T-cell (primary cell): ENCODE data around the gene GRB2. TPM values are rescaled to one million over a fixed set of nuclear protein-coding genes. Genes with fewer than 3 reads are reported as not detected.
"Not testable (repeated sequence)": the region's sequence is repeated elsewhere in the genome, so short reads cannot be mapped to it uniquely, and the experiment has no call there.

Source experiments
- ATAC-seq, 4 experiments: fragments of 200-7000 bp in 3 of 4; fragments of 150-1000 bp in 1 of 4; cut with Tn5 transposase; replicated peaks in 1 of 4; 1 replicate in 3 of 4; 2 replicates in 1 of 4; pipeline ENCODE4 v1.10.0; 2021; ENCODE audit warnings: moderate library complexity in 3 of 4, mild to moderate bottlenecking in 2 of 4, moderate number of reproducible peaks in 1 of 4
- CTCF ChIA-PET, 2 donors: fragments of 300-600 bp; sonication (Branson Sonifier 250); formaldehyde crosslinking; loops; one replicate each; lab custom pipeline; 2022; ENCODE audit warnings: antibody characterized with exemption in 2 of 2; lab: Charles Lee
- POLR2A ChIA-PET, 2 donors: fragments of 300-600 bp; sonication (Branson Sonifier 250); formaldehyde crosslinking; loops; one replicate each; lab custom pipeline; 2022; ENCODE audit warnings: antibody characterized with exemption in 2 of 2; lab: Charles Lee
- DNase-seq, 35 experiments: peaks; one replicate each; pipeline versions ENCODE4 v3.0.0 to v3.0.0-alpha.2; 2013 to 2023
- H3K27ac ChIP-seq: one replicate; pipeline ENCODE4 v1.5.1; 2013; ENCODE audit warnings: low read length
- H3K27me3 ChIP-seq, 2 experiments: replicated peaks in 1 of 2; 1 replicate in 1 of 2; 2 replicates in 1 of 2; pipeline versions ENCODE4 v1.6.1 to v1.7.0; 2013; ENCODE audit warnings: low read length in 1 of 2, mixed read lengths in 1 of 2; ENCODE audit not compliant: control insufficient read depth in 2 of 2, insufficient read depth in 2 of 2; ENCODE audit errors: extremely low read depth in 1 of 2
- H3K36me3 ChIP-seq, 2 donors: 1 replicate in 1 of 2; 2 replicates in 1 of 2; pipeline versions ENCODE4 v1.6.1 to v1.7.0; 2013; ENCODE audit warnings: low read length in 1 of 2; ENCODE audit not compliant: control insufficient read depth in 2 of 2, insufficient read depth in 1 of 2; ENCODE audit errors: extremely low read depth in 1 of 2
- H3K4me1 ChIP-seq, 2 experiments: 1 replicate in 1 of 2; 2 replicates in 1 of 2; pipeline versions ENCODE4 v1.6.1 to v1.7.0; 2013; ENCODE audit warnings: low read length in 2 of 2, mixed read lengths in 1 of 2; ENCODE audit not compliant: insufficient read depth in 2 of 2, control insufficient read depth in 1 of 2; ENCODE audit errors: extremely low read depth in 1 of 2
- H3K4me3 ChIP-seq, 2 donors: 1 replicate in 1 of 2; 2 replicates in 1 of 2; pipeline versions ENCODE4 v1.5.1 to v1.7.0; 2013; ENCODE audit warnings: mild to moderate bottlenecking in 2 of 2, low read length in 1 of 2, moderate library complexity in 1 of 2; ENCODE audit not compliant: control insufficient read depth in 1 of 2; ENCODE audit errors: extremely low read depth in 1 of 2
- H3K9me3 ChIP-seq: 2 replicates; pipeline ENCODE4 v1.7.0; 2013
- H3K27ac Mint-ChIP-seq, 2 donors: one replicate each; pipeline ENCODE4 v1.8.0; 2020 to 2021; ENCODE audit warnings: mild to moderate bottlenecking in 2 of 2, mixed read lengths in 2 of 2
- H3K27me3 Mint-ChIP-seq, 2 donors: one replicate each; pipeline ENCODE4 v1.8.0; 2021 to 2022; ENCODE audit warnings: mixed read lengths in 2 of 2
- H3K36me3 Mint-ChIP-seq: one replicate; pipeline ENCODE4 v1.8.0; 2021; ENCODE audit warnings: mixed read lengths
- H3K4me1 Mint-ChIP-seq, 3 donors: one replicate each; pipeline ENCODE4 v1.8.0; 2020 to 2022; ENCODE audit warnings: mixed read lengths in 3 of 3, mild to moderate bottlenecking in 1 of 3
- H3K4me3 Mint-ChIP-seq, 3 donors: one replicate each; pipeline ENCODE4 v1.8.0; 2020 to 2022; ENCODE audit warnings: mild to moderate bottlenecking in 3 of 3, mixed read lengths in 3 of 3, moderate library complexity in 3 of 3
- H3K9me3 Mint-ChIP-seq, 3 donors: one replicate each; pipeline ENCODE4 v1.8.0; 2020 to 2022; ENCODE audit warnings: mixed read lengths in 3 of 3
- WGBS: methylation state at CpG from one replicate; pipeline ENCODE4 v1.1.5; 2013; ENCODE audit warnings: missing lambda C conversion rate; ENCODE audit not compliant: insufficient coverage; 5-methylcytosine and 5-hydroxymethylcytosine counted together
- total RNA-seq, 35 experiments: library from RNA in 6 of 35; stranded (reverse) in 6 of 35; fragments of 120-200 nt in 1 of 35; gene quantifications; one replicate each; pipeline versions ENCODE4 v1.2.1 to v1.2.4 and lab custom pipeline; 2013 to 2026

Gene GRB2
- total RNA-seq (100 to 1,000 TPM; 103 to 133 (median 130) TPM), total RNA-seq (lab: John Stamatoyannopoulos, UW) (114 to 240 (median 165) reads per million in 29 experiments)
- total RNA-seq (2013), result 95.5 TPM

DNA sequence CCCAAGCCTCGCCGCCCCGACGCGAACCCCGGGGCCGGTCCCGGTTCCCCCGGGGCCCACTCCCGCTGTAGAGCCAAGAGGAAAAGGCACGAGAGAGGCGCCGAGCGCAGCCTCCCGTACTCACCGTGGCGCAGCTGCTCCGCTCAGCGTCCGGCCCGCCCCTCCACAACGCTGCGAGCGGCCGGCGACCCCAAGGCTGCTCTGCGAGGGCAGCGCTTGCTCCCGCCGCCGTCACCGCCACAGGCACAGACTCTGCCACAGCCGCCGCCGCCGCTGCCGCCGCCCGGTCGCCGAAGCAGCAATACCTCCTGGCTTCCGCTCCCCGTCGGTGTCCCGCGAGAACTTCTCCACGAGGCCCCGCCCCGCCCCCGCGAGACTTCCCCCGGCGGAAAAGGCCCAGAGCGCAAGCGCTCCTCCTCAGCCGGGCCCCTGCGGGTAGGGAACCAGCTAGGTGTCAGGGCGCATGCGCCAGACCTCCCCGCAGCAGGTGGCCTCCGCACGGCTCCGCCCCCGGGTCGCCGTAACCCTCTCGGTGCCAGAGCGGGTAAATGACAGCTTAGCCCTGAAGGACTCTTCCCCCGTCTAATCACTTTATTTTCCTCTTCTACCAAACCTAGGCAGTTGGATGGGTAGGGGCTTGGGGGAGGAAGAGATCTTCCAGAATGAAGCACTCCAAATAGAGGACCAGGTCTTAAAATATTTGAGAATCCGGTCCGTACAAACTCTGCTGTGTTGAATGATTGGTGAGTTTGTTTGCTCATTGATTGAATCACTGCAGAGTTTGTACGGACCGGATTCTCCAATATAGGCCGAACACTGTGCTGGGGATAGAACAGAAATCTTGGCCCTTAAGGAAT is at the start of gene GRB2:
GRB2 (minus strand) TSS at position 314 of the 857 bp plus-strand sequence. CDS start 12,050 bp downstream, outside the sequence.
- no peaks in the 10 kb centered on the region for H3K27me3 ChIP-seq
- peak within 1 kb of the TSS; percentile 93 to 94 for H3K27ac Mint-ChIP-seq
- H3K27me3 Mint-ChIP-seq, result peaks cover 0 to 2% of the 10 kb centered on the region in 2 donors
- CTCF ChIA-PET, result interaction anchor here in 1 of 2 donors (0.5 to 3.1 kb wide), 12 partner anchors 9 to 279 kb away, joined by 3 to 17 read pairs (median 4); partner anchors contain the start of genes NUP85, SLC25A19 and TSEN54
- POLR2A ChIA-PET, result interaction anchor here (0.5 to 1.0 kb wide), 7 partner anchors 12 to 144 kb away, joined by 3 to 15 read pairs (median 3); partner anchors contain the start of genes MRPS7 (in 1 of the 2), SLC25A19 (in 1 of the 2) and TMEM94 (in 1 of the 2)
- H3K4me3 ChIP-seq, result peak within 1 kb of the TSS; percentile 98 to 100
- H3K9me3 ChIP-seq, result no peaks in the 10 kb centered on the region
- H3K36me3 Mint-ChIP-seq, result peaks cover 3% of the 10 kb centered on the region
- H3K9me3 Mint-ChIP-seq, result no peaks in the 10 kb centered on the region
- DNase-seq (peak; percentile 99 to 100 (median 99)), ATAC-seq (peak; percentile 82 to 92 (median 88))
- no peaks in the 10 kb centered on the region for H3K36me3 ChIP-seq
- H3K27ac ChIP-seq, result peak within 1 kb of the TSS; percentile 80
- WGBS, result under 1% methylated on average over 60 of the region's 74 CpGs
- peak within 1 kb of the TSS; percentile 93 to 98 (median 97) for H3K4me3 Mint-ChIP-seq
- H3K4me1 ChIP-seq, result peaks cover 25 to 29% of the 10 kb centered on the region in 2 experiments
- peaks cover 43 to 50% (median 46%) of the 10 kb centered on the region in 3 donors for H3K4me1 Mint-ChIP-seq

DNA sequence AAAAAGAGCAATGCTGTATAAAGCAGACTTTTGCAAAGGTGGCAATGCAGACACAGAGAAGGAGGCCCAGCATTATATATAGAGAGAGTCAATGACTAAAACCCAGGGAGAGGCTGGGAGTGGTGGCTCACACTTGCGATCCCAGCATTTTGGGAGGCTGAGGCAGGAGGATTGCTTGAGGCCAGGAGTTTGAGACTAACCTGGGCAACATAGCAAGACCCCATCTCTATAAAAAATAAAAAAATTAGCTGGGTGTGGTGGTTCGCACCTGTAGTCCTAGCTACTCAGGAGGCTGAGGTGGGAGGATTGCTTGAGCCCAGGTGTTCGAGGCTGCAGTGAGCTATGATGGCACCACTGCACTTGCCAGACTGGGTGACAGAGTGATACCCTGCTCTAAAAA is 49.2 kb upstream of the GRB2 start:
- WGBS, result no CpG with 5 or more reads among the region's 3 CpGs
- H3K27me3 ChIP-seq, H3K27ac ChIP-seq, H3K36me3 ChIP-seq, H3K4me3 Mint-ChIP-seq, H3K9me3 Mint-ChIP-seq, ATAC-seq, H3K27me3 Mint-ChIP-seq, H3K4me3 ChIP-seq, DNase-seq, H3K36me3 Mint-ChIP-seq, H3K9me3 ChIP-seq, CTCF ChIA-PET, H3K27ac Mint-ChIP-seq, POLR2A ChIA-PET: not testable (repeated sequence)
- H3K4me1 ChIP-seq, result peaks cover 13 to 18% of the 10 kb centered on the region in 2 experiments
- peaks cover 26 to 32% (median 28%) of the 10 kb centered on the region in 3 donors for H3K4me1 Mint-ChIP-seq

DNA sequence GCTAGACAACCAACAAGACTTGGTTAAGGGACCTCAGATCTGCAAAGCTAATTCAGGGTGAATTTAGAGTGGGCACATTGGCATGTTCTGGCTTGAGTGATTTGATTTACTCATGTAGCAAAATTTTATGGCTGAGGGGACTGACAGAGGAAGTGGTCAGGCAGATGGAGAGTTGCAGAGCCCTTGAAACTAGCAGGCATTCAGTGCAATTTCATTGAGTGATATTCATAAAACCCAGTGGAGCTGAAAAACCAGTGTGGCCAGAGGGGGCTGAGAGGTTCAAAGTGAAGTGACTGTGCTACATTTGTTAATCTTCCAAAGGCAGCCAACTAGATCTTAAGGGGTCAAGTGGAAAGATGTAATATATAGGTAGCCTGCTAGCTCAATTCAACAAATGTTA is 48.7 kb upstream of the GRB2 start:
- H3K4me3 Mint-ChIP-seq, result peak overlapping the region in 1 of 3 donors; percentile 4
- Histone ChIP-seq H3K27ac (no peak overlapping the region), H3K4me3 (no peak overlapping the region), H3K36me3 (no peaks in the 10 kb centered on the region), H3K4me1 (peaks cover 13 to 18% of the 10 kb centered on the region in 2 experiments), H3K9me3 (no peaks in the 10 kb centered on the region), H3K27me3 (no peaks in the 10 kb centered on the region)
- no peaks in the 10 kb centered on the region for H3K36me3 Mint-ChIP-seq
- H3K4me1 Mint-ChIP-seq, result peaks cover 22 to 27% (median 24%) of the 10 kb centered on the region in 3 donors
- ChIA-PET CTCF (interaction anchor here in 1 of 2 donors (0.7 kb wide), 1 partner anchor 11 kb away, joined by 3 read pairs; no protein-coding TSS in a partner anchor), POLR2A (interaction anchor here in 1 of 2 donors (0.5 kb wide), 1 partner anchor 11 kb away, joined by 6 read pairs; no protein-coding TSS in a partner anchor)
- no peaks in the 10 kb centered on the region for H3K9me3 Mint-ChIP-seq
- DNase-seq (no peak), ATAC-seq (no peak)
- H3K27ac Mint-ChIP-seq, result peak overlapping the region in 1 of 2 donors; percentile 17
- H3K27me3 Mint-ChIP-seq, result no peaks in the 10 kb centered on the region

DNA sequence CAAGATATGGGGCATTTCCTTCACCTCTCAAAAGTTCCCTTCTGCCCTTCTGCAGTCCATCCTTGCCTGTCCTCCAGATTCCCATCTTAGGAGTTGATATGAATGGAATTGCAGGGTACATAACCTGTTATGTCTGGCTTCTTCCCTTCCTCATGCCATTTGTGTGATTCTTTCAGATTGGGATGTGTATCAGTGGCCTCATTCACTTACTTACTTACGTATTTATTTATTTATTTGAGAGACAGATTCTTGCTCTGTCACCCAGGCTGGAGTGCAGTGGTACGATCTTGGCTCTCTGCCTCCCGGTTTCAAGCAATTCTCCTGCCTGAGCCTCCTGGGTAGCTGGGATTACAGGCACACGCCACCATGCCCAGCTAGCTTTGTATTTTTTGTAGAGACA is 44.8 kb upstream of the GRB2 start:
- Mint-ChIP-seq H3K27ac (no peak overlapping the region), H3K4me1 (no peaks in the 10 kb centered on the region), H3K9me3 (no peaks in the 10 kb centered on the region), H3K27me3 (no peaks in the 10 kb centered on the region), H3K36me3 (no peaks in the 10 kb centered on the region), H3K4me3 (no peak overlapping the region)
- 83% methylated on average over 3 of the region's 4 CpGs for WGBS
- Histone ChIP-seq H3K36me3 (no peaks in the 10 kb centered on the region), H3K27ac (no peak overlapping the region), H3K4me1 (no peaks in the 10 kb centered on the region), H3K27me3 (no peaks in the 10 kb centered on the region), H3K4me3 (no peak overlapping the region), H3K9me3 (no peaks in the 10 kb centered on the region)
- POLR2A ChIA-PET, result no interaction called here
- DNase-seq, result no peak
- CTCF ChIA-PET, result no interaction called here
- no peak for ATAC-seq

DNA sequence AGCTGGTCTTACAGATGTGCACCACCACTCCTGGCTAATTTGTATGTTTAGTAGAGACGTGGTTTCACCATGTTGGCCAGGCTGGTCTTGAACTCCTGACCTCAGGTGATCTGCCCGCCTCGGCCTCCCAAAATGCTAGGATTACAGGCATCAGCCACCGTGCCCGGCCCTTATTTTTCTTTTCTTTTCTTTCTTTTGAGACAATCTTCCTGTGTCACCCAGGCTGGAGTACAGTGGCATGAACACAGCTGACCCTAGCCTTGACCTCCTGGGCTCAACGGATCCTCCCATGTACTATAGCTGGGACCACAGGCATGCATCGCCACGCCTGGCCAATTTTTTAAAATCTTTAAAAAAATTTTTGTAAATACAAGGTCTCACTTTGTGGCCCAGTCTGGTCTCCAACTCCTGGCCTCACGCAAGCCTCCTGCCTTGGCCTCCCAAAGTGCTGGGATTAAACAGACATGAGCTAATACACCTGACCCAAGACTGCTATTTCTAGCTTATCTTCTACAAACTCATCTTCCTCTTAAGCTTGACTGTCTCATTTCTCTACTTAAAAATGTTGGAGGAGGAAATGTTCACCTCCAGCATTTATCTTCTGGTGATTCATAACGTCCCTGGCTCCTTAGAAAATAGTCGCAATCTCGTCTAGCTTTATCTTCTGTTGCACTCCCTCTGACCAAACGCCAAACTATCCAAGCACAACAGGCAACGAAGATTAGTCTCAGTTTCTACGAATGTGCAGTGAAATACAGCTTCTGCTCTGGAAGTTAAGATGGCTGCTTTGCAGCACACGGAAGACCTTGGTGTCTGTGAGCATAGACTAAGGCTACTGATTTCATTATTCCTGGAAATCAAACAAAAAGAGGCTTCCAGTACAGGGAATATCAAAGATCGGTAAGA is 42.7 kb upstream of the GRB2 start:
- DNase-seq, result no peak
- CTCF ChIA-PET, result no interaction called here
- Mint-ChIP-seq H3K27me3 (no peaks in the 10 kb centered on the region), H3K4me3 (no peak overlapping the region), H3K9me3 (no peaks in the 10 kb centered on the region), H3K4me1 (no peaks in the 10 kb centered on the region), H3K27ac (no peak overlapping the region), H3K36me3 (no peaks in the 10 kb centered on the region)
- no peaks in the 10 kb centered on the region for H3K36me3 ChIP-seq
- no peaks in the 10 kb centered on the region for H3K27me3 ChIP-seq
- H3K9me3 ChIP-seq, result no peaks in the 10 kb centered on the region
- ATAC-seq, result no peak
- POLR2A ChIA-PET, result no interaction called here
- H3K4me1 ChIP-seq, result no peaks in the 10 kb centered on the region
- H3K27ac ChIP-seq, result no peak overlapping the region
- no peak overlapping the region for H3K4me3 ChIP-seq
- WGBS, result 87% methylated on average over 13 of the region's 17 CpGs

DNA sequence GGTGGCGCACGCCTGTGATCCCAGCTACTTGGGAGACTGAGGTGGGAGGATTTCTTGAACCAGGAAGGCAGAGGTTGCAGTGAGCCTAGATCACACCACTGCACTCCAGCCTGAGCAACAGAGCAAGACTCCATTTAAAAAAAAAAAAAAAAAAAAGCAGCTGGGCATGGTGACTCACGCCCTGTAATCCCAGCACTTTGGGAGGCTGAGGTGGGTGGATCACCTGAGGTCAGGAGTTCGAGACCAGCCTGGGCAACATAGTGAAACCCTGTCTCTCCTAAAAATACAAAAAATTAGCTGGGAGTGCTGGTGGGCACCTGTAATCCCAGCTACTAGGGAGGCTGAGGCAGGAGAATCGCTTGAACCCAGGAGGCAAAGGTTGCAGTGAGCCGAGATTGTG is 40.4 kb upstream of the GRB2 start:
- ATAC-seq, H3K36me3 ChIP-seq, H3K4me3 Mint-ChIP-seq, H3K27me3 ChIP-seq, CTCF ChIA-PET, H3K4me3 ChIP-seq, H3K4me1 Mint-ChIP-seq, H3K36me3 Mint-ChIP-seq, H3K27ac Mint-ChIP-seq, H3K9me3 Mint-ChIP-seq, H3K9me3 ChIP-seq, H3K4me1 ChIP-seq, DNase-seq, POLR2A ChIA-PET, H3K27ac ChIP-seq, H3K27me3 Mint-ChIP-seq: not testable (repeated sequence)
- 100% methylated on average over 1 of the region's 6 CpGs for WGBS
